H9 (cell line): ENCODE data around the gene DIS3L2. TPM values are rescaled to one million over a fixed set of nuclear protein-coding genes. Genes with fewer than 3 reads are reported as not detected.

Source experiments
- DNase-seq: peaks from one replicate; pipeline ENCODE4 v3.0.0-alpha.2; 2017
- H2AFZ ChIP-seq: one replicate; pipeline ENCODE4 v1.6.1; 2013; ENCODE audit warnings: mild to moderate bottlenecking, low read length, control low read depth, moderate library complexity
- H2AK5ac ChIP-seq: 2 replicates; pipeline ENCODE4 v1.6.1; 2013; ENCODE audit warnings: low read length, control low read depth, mixed read lengths; ENCODE audit not compliant: insufficient read length
- H2BK120ac ChIP-seq: one replicate; pipeline ENCODE4 v1.6.1; 2013; ENCODE audit warnings: low read depth, mild to moderate bottlenecking, low read length, control low read depth, inconsistent platforms; ENCODE audit not compliant: poor library complexity, severe bottlenecking
- H2BK12ac ChIP-seq: 2 replicates; pipeline ENCODE4 v1.6.1; 2013; ENCODE audit warnings: low read length, control low read depth, mixed read lengths, low read depth; ENCODE audit not compliant: insufficient read length
- H2BK15ac ChIP-seq: 2 replicates; pipeline ENCODE4 v1.6.1; 2013; ENCODE audit warnings: low read depth, low read length, control low read depth
- H2BK20ac ChIP-seq: one replicate; pipeline ENCODE4 v1.6.1; 2013; ENCODE audit warnings: low read depth, mild to moderate bottlenecking, low read length, control low read depth, inconsistent platforms; ENCODE audit not compliant: poor library complexity, severe bottlenecking
- H2BK5ac ChIP-seq: 2 replicates; pipeline ENCODE4 v1.6.1; 2013; ENCODE audit warnings: low read length, control low read depth, mixed read lengths; ENCODE audit not compliant: insufficient read length
- H3K14ac ChIP-seq: 2 replicates; pipeline ENCODE4 v1.6.1; 2013; ENCODE audit warnings: low read length, control low read depth; ENCODE audit not compliant: insufficient read depth
- H3K18ac ChIP-seq: 2 replicates; pipeline ENCODE4 v1.6.1; 2013; ENCODE audit warnings: low read depth, mild to moderate bottlenecking, mixed read lengths, low read length, control low read depth; ENCODE audit not compliant: insufficient read length
- H3K23ac ChIP-seq: 2 replicates; pipeline ENCODE4 v1.6.1; 2013; ENCODE audit warnings: low read length, control low read depth, mixed read lengths, low read depth; ENCODE audit not compliant: insufficient read length
- H3K23me2 ChIP-seq: 2 replicates; pipeline ENCODE4 v1.6.1; 2013; ENCODE audit warnings: low read depth, mild to moderate bottlenecking, mixed read lengths, low read length, control low read depth; ENCODE audit not compliant: insufficient read length, poor library complexity, severe bottlenecking
- H3K27ac ChIP-seq: 2 replicates; pipeline ENCODE4 v1.5.1; 2013; ENCODE audit warnings: low read length, control low read depth, mixed read lengths, low read depth; ENCODE audit not compliant: insufficient read length
- H3K27me3 ChIP-seq: 2 replicates; pipeline ENCODE4 v1.6.1; 2013; ENCODE audit warnings: low read length, control low read depth, inconsistent platforms; ENCODE audit not compliant: insufficient read depth
- H3K4ac ChIP-seq: 2 replicates; pipeline ENCODE4 v1.6.1; 2013; ENCODE audit warnings: low read depth, mild to moderate bottlenecking, control low read depth, inconsistent platforms, low read length, moderate library complexity
- H3K4me1 ChIP-seq: 2 replicates; pipeline ENCODE4 v1.6.1; 2013; ENCODE audit warnings: low read length, control low read depth, inconsistent platforms; ENCODE audit not compliant: insufficient read depth
- H3K4me2 ChIP-seq: 2 replicates; pipeline ENCODE4 v1.6.1; 2013; ENCODE audit warnings: low read length, control low read depth, mixed read lengths; ENCODE audit not compliant: insufficient read length, insufficient read depth
- H3K56ac ChIP-seq: 2 replicates; pipeline ENCODE4 v1.6.1; 2013; ENCODE audit warnings: low read depth, mild to moderate bottlenecking, mixed read lengths, low read length, control low read depth; ENCODE audit not compliant: insufficient read length
- H3K79me1 ChIP-seq: 2 replicates; pipeline ENCODE4 v1.6.1; 2013; ENCODE audit warnings: low read depth, mild to moderate bottlenecking, moderate library complexity, low read length, control low read depth, inconsistent platforms; ENCODE audit not compliant: insufficient read depth, poor library complexity, severe bottlenecking
- H3K79me2 ChIP-seq: 2 replicates; pipeline ENCODE4 v1.6.1; 2013; ENCODE audit warnings: low read length, control low read depth, inconsistent platforms; ENCODE audit not compliant: insufficient read depth
- H3K9ac ChIP-seq: 2 replicates; pipeline ENCODE4 v1.6.1; 2013; ENCODE audit warnings: low read length, control low read depth, mixed read lengths; ENCODE audit not compliant: insufficient read length; ENCODE audit errors: extremely low read depth
- H3K9me3 ChIP-seq: one replicate; pipeline ENCODE4 v1.6.1; 2013; ENCODE audit warnings: low read depth, low read length, inconsistent platforms; ENCODE audit not compliant: control insufficient read depth
- H3T11ph ChIP-seq: one replicate; pipeline ENCODE4 v1.6.1; 2013; ENCODE audit warnings: mild to moderate bottlenecking, low read length, control low read depth, inconsistent platforms
- H4K20me1 ChIP-seq: one replicate; pipeline ENCODE4 v1.6.1; 2013; ENCODE audit not compliant: control insufficient read depth, insufficient read length, insufficient read depth
- H4K5ac ChIP-seq: 2 replicates; pipeline ENCODE4 v1.6.1; 2013; ENCODE audit warnings: low read depth, mild to moderate bottlenecking, mixed read lengths, low read length, control low read depth; ENCODE audit not compliant: insufficient read length
- H4K8ac ChIP-seq: replicated peaks from 2 replicates; pipeline ENCODE4 v1.6.1; 2013; ENCODE audit warnings: low read length, control low read depth, mixed read lengths, low read depth; ENCODE audit not compliant: insufficient read length
- H4K91ac ChIP-seq: 2 replicates; pipeline ENCODE4 v1.6.1; 2013; ENCODE audit warnings: low read depth, mild to moderate bottlenecking, moderate library complexity, mixed read lengths, low read length, control low read depth; ENCODE audit not compliant: insufficient read length
- H3K27ac Mint-ChIP-seq, 3 experiments: 2 replicates in 2 of 3; 3 replicates in 1 of 3; pipeline ENCODE4 v1.8.0; 2020 to 2021; ENCODE audit warnings: mixed read lengths in 3 of 3, mild to moderate bottlenecking in 1 of 3, moderate library complexity in 1 of 3
- H3K27me3 Mint-ChIP-seq: 2 replicates; pipeline ENCODE4 v1.8.0; 2021; ENCODE audit warnings: low read depth, mild to moderate bottlenecking, moderate library complexity, mixed read lengths
- H3K36me3 Mint-ChIP-seq, 3 experiments: 2 replicates in 2 of 3; 3 replicates in 1 of 3; pipeline ENCODE4 v1.8.0; 2020 to 2021; ENCODE audit warnings: low read depth in 3 of 3, mixed read lengths in 3 of 3; ENCODE audit not compliant: insufficient read depth in 1 of 3
- H3K4me1 Mint-ChIP-seq, 2 experiments: 2 replicates each; pipeline ENCODE4 v1.8.0; 2020; ENCODE audit warnings: mixed read lengths in 2 of 2
- H3K4me3 Mint-ChIP-seq, 2 experiments: 2 replicates in 1 of 2; 3 replicates in 1 of 2; pipeline ENCODE4 v1.8.0; 2020 to 2021; ENCODE audit warnings: mild to moderate bottlenecking in 2 of 2, mixed read lengths in 2 of 2, moderate library complexity in 1 of 2
- H3K9me3 Mint-ChIP-seq, 2 experiments: 2 replicates in 1 of 2; 3 replicates in 1 of 2; pipeline ENCODE4 v1.8.0; 2020; ENCODE audit warnings: mild to moderate bottlenecking in 2 of 2, mixed read lengths in 2 of 2, moderate library complexity in 1 of 2
- CTCF ChIP-seq: fragments of 200-600 bp; sonication (generic); conservative IDR thresholded peaks from 3 replicates; pipeline ENCODE4 v1.8.0; 2021; ENCODE audit warnings: antibody characterized with exemption, mild to moderate bottlenecking
- WGBS: extraction: QIAGEN DNeasy Blood & Tissue Kit; methylation state at CpG from one replicate; pipeline ENCODE4 v1.1.7; 2013; ENCODE audit warnings: missing lambda C conversion rate, low lambda C conversion rate, mixed read lengths; ENCODE audit not compliant: insufficient read length; ENCODE audit errors: extremely low coverage; 5-methylcytosine and 5-hydroxymethylcytosine counted together
- total RNA-seq: library from RNA; stranded (reverse); gene quantifications from 2 replicates; pipeline ENCODE4 v1.2.1, GENCODE V29; 2021

The DIS3L2 gene
- total RNA-seq, 1 experiment from 2014 or later = 28.1 TPM

- no peak overlapping the region for H3K4ac ChIP-seq
- no peak overlapping the region for H2AK5ac ChIP-seq
- H4K8ac ChIP-seq = no peak overlapping the region
- H3T11ph ChIP-seq = no peak overlapping the region
- no peaks in the 10 kb centered on the region for H4K20me1 ChIP-seq
- no peak overlapping the region for H3K4me2 ChIP-seq
- peaks cover 0 to 8% of the 10 kb centered on the region in 2 experiments; a peak in 2 of 5 replicates for H3K9me3 Mint-ChIP-seq
- no peaks in the 10 kb centered on the region for H3K79me1 ChIP-seq
- H3K14ac ChIP-seq = no peak overlapping the region
- no peak overlapping the region for H2BK12ac ChIP-seq
- H2BK5ac ChIP-seq = no peak overlapping the region
- no peak overlapping the region for H2BK120ac ChIP-seq
- H3K9me3 ChIP-seq = no peaks in the 10 kb centered on the region
- peaks cover 2% of the 10 kb centered on the region in 2 experiments; a peak in 2 of 4 replicates for H3K4me1 Mint-ChIP-seq
- no peak overlapping the region for H3K56ac ChIP-seq
- H3K27me3 Mint-ChIP-seq = peaks cover 10% of the 10 kb centered on the region; the same call in 1 of the 2 replicates
- H3K23me2 ChIP-seq = no peaks in the 10 kb centered on the region
- no peak overlapping the region for H3K27ac ChIP-seq
- no peaks in the 10 kb centered on the region for H3K4me1 ChIP-seq
- no peak overlapping the region for H4K91ac ChIP-seq
- no peak overlapping the region for H3K18ac ChIP-seq
- no peak overlapping the region for H2BK20ac ChIP-seq
- H4K5ac ChIP-seq = no peak overlapping the region
- H3K23ac ChIP-seq = no peak overlapping the region
- no peaks in the 10 kb centered on the region for H3K79me2 ChIP-seq
- H3K27me3 ChIP-seq = no peaks in the 10 kb centered on the region
- no peak for DNase-seq
- no peak overlapping the region for H3K9ac ChIP-seq
- no peak for TF ChIP-seq CTCF
- no peak overlapping the region for H3K27ac Mint-ChIP-seq
- H3K36me3 Mint-ChIP-seq = peaks cover 0 to 5% (median 3%) of the 10 kb centered on the region in 3 experiments; a peak in 3 of 7 replicates
- H2AFZ ChIP-seq = no peak overlapping the region
- WGBS = no CpG with 5 or more reads among the region's 17 CpGs
- no peak overlapping the region for H3K4me3 Mint-ChIP-seq
- no peak overlapping the region for H2BK15ac ChIP-seq
These were observed 379.7 kb downstream of the DIS3L2 start for GRCh38 chr2:232341061-232341738.
